MM.1S (cell line): ENCODE data around the gene GALNTL6.

Experiments
- DNase-seq: peaks from one replicate; pipeline ENCODE4 v3.0.0-alpha.2; 2015
- H2AFZ ChIP-seq: fragments of 300-600 bp; sonication (generic); 2 replicates; pipeline ENCODE4 v1.6.0; 2016; ENCODE audit warnings: antibody characterized with exemption, low read length
- H3F3A ChIP-seq: fragments of 300-600 bp; sonication (generic); 2 replicates; pipeline ENCODE4 v1.6.1; 2016; ENCODE audit warnings: mild to moderate bottlenecking, antibody characterized with exemption, low read length, moderate library complexity, mixed read lengths; ENCODE audit not compliant: insufficient read depth
- H3K27ac ChIP-seq: fragments of 300-600 bp; sonication (generic); 2 replicates; pipeline ENCODE4 v1.5.1; 2016; ENCODE audit warnings: mild to moderate bottlenecking, low read length
- H3K27me3 ChIP-seq: fragments of 300-600 bp; sonication (generic); replicated peaks from 2 replicates; pipeline ENCODE4 v1.6.0; 2016; ENCODE audit warnings: low read length; ENCODE audit not compliant: insufficient read depth
- H3K36me3 ChIP-seq: fragments of 300-600 bp; sonication (generic); replicated peaks from 2 replicates; pipeline ENCODE4 v1.6.1; 2016; ENCODE audit warnings: mild to moderate bottlenecking, low read length, mixed read lengths; ENCODE audit not compliant: insufficient read depth
- H3K4me1 ChIP-seq: fragments of 300-600 bp; sonication (generic); 2 replicates; pipeline ENCODE4 v1.6.1; 2016; ENCODE audit warnings: low read length, mixed read lengths
- H3K4me2 ChIP-seq: fragments of 300-600 bp; sonication (generic); 2 replicates; pipeline ENCODE4 v1.6.0; 2016; ENCODE audit warnings: low read depth, low read length
- H3K4me3 ChIP-seq: fragments of 300-600 bp; sonication (generic); 2 replicates; pipeline ENCODE4 v1.5.1; 2016; ENCODE audit warnings: low read length, mixed read lengths
- H3K79me2 ChIP-seq: fragments of 300-600 bp; sonication (generic); 2 replicates; pipeline ENCODE4 v1.6.1; 2016; ENCODE audit warnings: mixed run types, low read length, mixed read lengths
- H3K9ac ChIP-seq: fragments of 300-600 bp; sonication (generic); 2 replicates; pipeline ENCODE4 v1.6.1; 2016; ENCODE audit warnings: low read length, mixed read lengths
- H3K9me2 ChIP-seq: fragments of 300-600 bp; sonication (generic); replicated peaks from 2 replicates; pipeline ENCODE4 v1.6.1; 2016; ENCODE audit warnings: mild to moderate bottlenecking, low read length, mixed read lengths; ENCODE audit not compliant: insufficient read depth
- H3K9me3 ChIP-seq: fragments of 300-600 bp; sonication (generic); replicated peaks from 2 replicates; pipeline ENCODE4 v1.6.1; 2016; ENCODE audit warnings: mild to moderate bottlenecking, low read length, mixed read lengths; ENCODE audit not compliant: insufficient read depth
- H4K20me1 ChIP-seq: fragments of 300-600 bp; sonication (generic); 2 replicates; pipeline ENCODE4 v1.6.1; 2016; ENCODE audit warnings: mild to moderate bottlenecking, low read length, moderate library complexity, mixed read lengths; ENCODE audit not compliant: insufficient read depth
- CTCF ChIP-seq: fragments of 300-600 bp; sonication (generic); IDR thresholded peaks from 2 replicates; pipeline ENCODE4 v1.5.1; 2016; ENCODE audit warnings: antibody characterized with exemption, low read length, mixed read lengths
- EZH2 ChIP-seq: fragments of 300-600 bp; sonication (generic); optimal IDR thresholded peaks from 2 replicates; pipeline ENCODE3; 2017; ENCODE audit warnings: low read depth, mild to moderate bottlenecking, antibody characterized with exemption, low read length, mixed read lengths
- EZH2phosphoT487 ChIP-seq: fragments of 300-600 bp; sonication (generic); IDR thresholded peaks from 2 replicates; pipeline ENCODE4 v1.6.1; 2018; ENCODE audit warnings: antibody characterized with exemption, low read length

Gene GALNTL6

DNA sequence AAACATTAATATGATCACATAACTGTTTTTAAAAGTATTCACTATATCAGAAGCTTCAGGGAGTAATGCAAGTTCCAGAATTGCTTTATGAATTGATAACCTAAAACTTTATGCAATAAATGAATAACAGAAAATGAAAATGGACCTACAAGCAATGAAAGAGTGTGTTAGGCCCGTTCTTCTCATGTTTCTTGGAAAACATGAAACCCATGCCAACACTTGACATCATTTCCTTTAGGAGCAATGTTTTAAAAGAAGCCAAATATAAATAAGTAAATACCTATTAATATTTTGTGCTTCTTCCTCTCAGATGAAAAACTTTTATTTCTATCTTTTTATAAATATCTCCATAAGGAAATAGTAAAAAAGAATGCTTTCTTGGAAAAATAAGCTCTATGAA lies 1232.4 kb downstream of the GALNTL6 start:
- Histone ChIP-seq H3F3A (no peaks in the 10 kb centered on the region), H3K4me2 (no peak overlapping the region), H3K9ac (no peak overlapping the region), H3K9me2 (no peaks in the 10 kb centered on the region), H3K79me2 (no peaks in the 10 kb centered on the region), H3K9me3 (no peaks in the 10 kb centered on the region; the same call in 1 of the 2 replicates), H4K20me1 (no peaks in the 10 kb centered on the region), H3K36me3 (no peaks in the 10 kb centered on the region), H3K4me3 (no peak overlapping the region), H3K27ac (no peak overlapping the region), H2AFZ (no peak overlapping the region), H3K4me1 (0 out of 2 replicates have a peak, but pooled peaks cover 7% of the 10 kb centered on the region), H3K27me3 (no peaks in the 10 kb centered on the region)
- no peak for DNase-seq
- TF ChIP-seq EZH2: no peak
- TF ChIP-seq CTCF: no peak
- no peak for TF ChIP-seq EZH2phosphoT487

DNA sequence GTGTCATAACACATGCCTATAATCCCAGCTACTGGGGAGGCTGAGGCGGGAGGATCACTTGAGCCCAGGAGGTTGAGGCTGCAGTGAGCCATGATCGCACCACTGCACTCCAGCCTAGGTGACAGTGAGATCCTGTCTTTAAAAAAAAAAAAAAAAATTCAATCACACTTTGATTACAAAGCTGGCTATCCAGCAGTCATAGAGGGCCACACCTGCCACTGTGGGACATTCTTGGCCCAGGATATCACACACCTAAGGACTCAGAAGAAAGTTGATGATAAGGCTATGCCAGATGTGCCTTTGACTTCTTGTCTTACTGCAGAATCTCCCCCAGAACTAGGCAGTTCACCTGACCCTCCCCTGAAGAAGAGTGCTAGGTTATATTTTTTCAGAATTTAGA lies 1232.9 kb downstream of the GALNTL6 start:
- Histone ChIP-seq H3K36me3 (no peaks in the 10 kb centered on the region), H3K4me2 (no peak overlapping the region), H3K9me2 (no peaks in the 10 kb centered on the region), H2AFZ (no peak overlapping the region), H3K9ac (no peak overlapping the region), H3K4me3 (no peak overlapping the region), H3K4me1 (0 out of 2 replicates have a peak, but pooled peaks cover 2% of the 10 kb centered on the region), H3K27ac (no peak overlapping the region), H4K20me1 (no peaks in the 10 kb centered on the region), H3K27me3 (no peaks in the 10 kb centered on the region), H3F3A (no peaks in the 10 kb centered on the region), H3K79me2 (no peaks in the 10 kb centered on the region), H3K9me3 (no peaks in the 10 kb centered on the region; the same call in 1 of the 2 replicates)
- TF ChIP-seq CTCF (no peak), EZH2 (no peak), EZH2phosphoT487 (no peak)
- DNase-seq: no peak

DNA sequence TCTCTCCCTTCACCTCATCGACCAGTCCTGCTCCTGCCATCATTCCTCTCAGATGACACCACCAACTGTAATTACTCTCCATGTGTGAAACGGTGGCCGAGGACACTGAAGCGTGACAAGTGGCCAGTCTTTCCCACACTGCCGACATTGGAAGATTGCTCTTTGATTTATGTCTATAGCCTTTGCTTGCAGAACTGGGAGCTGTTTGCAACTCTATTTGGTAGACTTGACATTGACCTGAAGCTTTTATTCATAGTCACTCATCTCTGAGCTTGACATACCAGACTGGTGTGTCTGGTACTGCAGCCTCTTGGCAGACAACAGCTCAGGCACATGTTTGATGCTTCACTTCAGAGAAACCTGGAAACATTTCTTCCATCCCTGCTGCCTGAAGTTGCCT lies 1233.6 kb downstream of the GALNTL6 start:
- Histone ChIP-seq H2AFZ (no peak overlapping the region), H3K4me1 (no peaks in the 10 kb centered on the region), H3K9ac (no peak overlapping the region), H3K4me3 (no peak overlapping the region), H3K9me3 (no peaks in the 10 kb centered on the region; the same call in 1 of the 2 replicates), H3K4me2 (no peak overlapping the region), H3K9me2 (no peaks in the 10 kb centered on the region), H3K27me3 (no peaks in the 10 kb centered on the region), H3K79me2 (no peaks in the 10 kb centered on the region), H3F3A (no peaks in the 10 kb centered on the region), H3K36me3 (no peaks in the 10 kb centered on the region), H3K27ac (no peak overlapping the region), H4K20me1 (no peaks in the 10 kb centered on the region)
- no peak for DNase-seq
- no peak for TF ChIP-seq EZH2
- no peak for TF ChIP-seq CTCF
- no peak for TF ChIP-seq EZH2phosphoT487
